Measurements from ENCODE around the gene ITPR3. TPM values are rescaled to one million over a fixed set of nuclear protein-coding genes. Genes with fewer than 3 reads are reported as not detected.

Gene ITPR3
- polyA plus RNA-seq, 1 donor = 49.6 TPM

DNA sequence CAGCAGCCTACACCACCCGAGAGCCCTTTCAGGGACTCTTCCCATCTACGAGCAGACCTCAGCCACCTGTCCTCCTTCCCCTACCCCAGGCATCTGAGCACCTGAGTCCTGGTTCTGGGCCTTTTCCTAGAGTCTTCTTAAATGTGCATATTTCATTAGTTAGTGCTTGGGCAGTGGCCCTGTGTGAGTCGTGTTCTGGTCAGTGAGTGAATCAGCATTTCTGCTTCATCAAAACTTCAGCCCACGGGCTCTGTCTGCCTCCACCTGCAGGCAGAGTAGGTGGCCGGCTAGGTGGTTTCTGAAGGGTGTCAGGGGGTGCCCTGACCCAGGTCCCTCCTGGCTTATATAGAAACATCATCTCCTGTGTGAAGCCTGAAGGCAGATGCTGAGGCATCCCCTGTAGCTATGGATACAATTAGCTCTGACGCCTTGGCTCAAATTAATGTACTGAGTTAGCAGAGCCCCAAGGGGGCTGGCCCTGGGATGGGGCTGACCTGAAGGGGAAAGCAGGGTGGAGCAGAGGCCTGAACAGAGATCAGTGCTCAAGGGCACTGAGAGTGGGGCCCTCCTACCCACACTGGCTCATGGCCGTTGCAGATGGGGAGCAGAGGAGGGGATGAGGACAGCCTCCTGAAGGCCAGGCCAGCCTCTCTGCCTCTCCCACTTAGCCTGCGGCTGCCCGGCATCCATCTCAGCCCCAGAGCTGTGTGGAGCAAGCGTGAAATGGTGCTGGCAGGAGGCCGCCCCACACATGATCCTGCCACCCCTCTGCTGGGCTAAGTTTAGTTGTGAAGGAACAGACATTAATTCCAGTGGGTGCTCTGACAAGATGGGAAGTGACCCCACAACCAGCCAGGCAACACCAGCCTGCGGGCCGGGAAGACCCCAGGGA lies 111.9 kb downstream of the ITPR3 start:
- Histone ChIP-seq H3K9me3 (ENCODE audit: control insufficient read depth, low read depth, low read length) (no peaks in the 10 kb centered on the region), H3K4me3 (ENCODE audit: low read length) (no peak overlapping the region), H3K4me1 (ENCODE audit: control insufficient read depth, insufficient read depth, low read length) (no peaks in the 10 kb centered on the region), H3K36me3 (ENCODE audit: control insufficient read depth, insufficient read depth, low read length) (no peaks in the 10 kb centered on the region), H3K27me3 (ENCODE audit: control insufficient read depth, insufficient read depth, low read length) (no peaks in the 10 kb centered on the region), H3K27ac (ENCODE audit: low read length) (no peak overlapping the region)
- no CpG with 5 or more reads among the region's 13 CpGs for WGBS (ENCODE audit: insufficient coverage, low lambda C conversion rate)
- DNase-seq = no peak

GRCh38 chr6:33733709-33734007 lies 112.5 kb downstream of the ITPR3 start:
- WGBS (ENCODE audit: insufficient coverage, low lambda C conversion rate) = no CpG with 5 or more reads among the region's 8 CpGs
- Histone ChIP-seq H3K27me3 (ENCODE audit: control insufficient read depth, insufficient read depth, low read length) (no peaks in the 10 kb centered on the region), H3K27ac (ENCODE audit: low read length) (no peak overlapping the region), H3K9me3 (ENCODE audit: control insufficient read depth, low read depth, low read length) (no peaks in the 10 kb centered on the region), H3K36me3 (ENCODE audit: control insufficient read depth, insufficient read depth, low read length) (no peaks in the 10 kb centered on the region), H3K4me3 (ENCODE audit: low read length) (no peak overlapping the region), H3K4me1 (ENCODE audit: control insufficient read depth, insufficient read depth, low read length) (no peaks in the 10 kb centered on the region)
- no peak for DNase-seq

DNA sequence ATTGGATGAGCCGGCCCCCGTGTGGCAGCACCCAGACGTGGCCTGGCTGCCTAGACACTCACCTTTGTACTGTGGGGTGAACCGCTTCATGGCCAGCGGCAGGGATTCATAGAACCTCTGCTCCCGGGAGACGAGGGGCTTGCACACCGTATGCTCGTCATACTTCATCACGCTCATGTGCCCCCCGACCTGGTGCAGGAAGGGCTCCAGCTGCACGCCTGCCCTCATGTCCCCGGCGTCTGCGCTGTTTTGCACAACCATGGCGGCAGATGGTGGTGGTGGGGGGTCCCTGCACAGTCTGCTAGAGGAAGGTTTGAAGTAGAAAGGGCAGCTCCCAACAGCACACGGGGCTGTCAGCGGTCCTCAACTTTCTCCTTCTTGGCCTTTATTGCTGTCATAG lies 114.1 kb downstream of the ITPR3 start:
- Histone ChIP-seq H3K36me3 (ENCODE audit: control insufficient read depth, insufficient read depth, low read length) (no peaks in the 10 kb centered on the region), H3K4me3 (ENCODE audit: low read length) (no peak overlapping the region), H3K27me3 (ENCODE audit: control insufficient read depth, insufficient read depth, low read length) (no peaks in the 10 kb centered on the region), H3K4me1 (ENCODE audit: control insufficient read depth, insufficient read depth, low read length) (peaks cover 12% of the 10 kb centered on the region), H3K9me3 (ENCODE audit: control insufficient read depth, low read depth, low read length) (no peaks in the 10 kb centered on the region), H3K27ac (ENCODE audit: low read length) (no peak overlapping the region)
- no peak for DNase-seq
- no CpG with 5 or more reads among the region's 18 CpGs for WGBS (ENCODE audit: insufficient coverage, low lambda C conversion rate)

GRCh38 chr6:33737267-33738026 lies 116.3 kb downstream of the ITPR3 start:
- WGBS (ENCODE audit: insufficient coverage, low lambda C conversion rate) = no CpG with 5 or more reads among the region's 15 CpGs
- H3K4me1 ChIP-seq (ENCODE audit: control insufficient read depth, insufficient read depth, low read length) = peaks cover 28% of the 10 kb centered on the region
- no peaks in the 10 kb centered on the region for H3K9me3 ChIP-seq (ENCODE audit: control insufficient read depth, low read depth, low read length)
- H3K27me3 ChIP-seq (ENCODE audit: control insufficient read depth, insufficient read depth, low read length) = no peaks in the 10 kb centered on the region
- H3K27ac ChIP-seq (ENCODE audit: low read length) = no peak overlapping the region
- H3K36me3 ChIP-seq (ENCODE audit: control insufficient read depth, insufficient read depth, low read length) = no peaks in the 10 kb centered on the region
- DNase-seq = no peak
- no peak overlapping the region for H3K4me3 ChIP-seq (ENCODE audit: low read length)

DNA sequence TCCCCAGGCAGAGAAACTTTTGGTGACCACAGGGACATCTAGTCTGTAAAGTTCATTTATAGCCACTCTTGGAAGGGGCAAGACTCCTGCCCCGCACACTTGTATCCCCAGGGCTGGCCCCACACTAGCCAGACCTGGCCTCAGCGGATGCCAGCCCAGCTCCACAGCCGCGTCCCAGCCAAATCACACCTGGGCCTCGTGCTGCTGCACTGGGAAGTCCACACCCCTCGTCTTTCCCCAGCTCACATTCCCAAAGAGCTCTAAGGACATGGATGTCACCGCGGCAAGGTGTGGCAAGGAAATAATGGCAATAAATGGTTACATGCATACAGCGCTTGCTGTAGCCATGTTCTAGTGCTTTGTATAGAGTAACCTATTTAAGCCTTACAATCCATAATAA lies 117.0 kb downstream of the ITPR3 start:
- H3K4me1 ChIP-seq (ENCODE audit: control insufficient read depth, insufficient read depth, low read length) = peaks cover 33% of the 10 kb centered on the region
- H3K27me3 ChIP-seq (ENCODE audit: control insufficient read depth, insufficient read depth, low read length) = no peaks in the 10 kb centered on the region
- H3K27ac ChIP-seq (ENCODE audit: low read length) = no peak overlapping the region
- no CpG with 5 or more reads among the region's 9 CpGs for WGBS (ENCODE audit: insufficient coverage, low lambda C conversion rate)
- H3K4me3 ChIP-seq (ENCODE audit: low read length) = no peak overlapping the region
- H3K36me3 ChIP-seq (ENCODE audit: control insufficient read depth, insufficient read depth, low read length) = no peaks in the 10 kb centered on the region
- H3K9me3 ChIP-seq (ENCODE audit: control insufficient read depth, low read depth, low read length) = no peaks in the 10 kb centered on the region
- DNase-seq = no peak

- H3K9me3 ChIP-seq (ENCODE audit: control insufficient read depth, low read depth, low read length) = no peaks in the 10 kb centered on the region
- peaks cover 41% of the 10 kb centered on the region for H3K4me1 ChIP-seq (ENCODE audit: control insufficient read depth, insufficient read depth, low read length)
- WGBS (ENCODE audit: insufficient coverage, low lambda C conversion rate) = no CpG with 5 or more reads among the region's 5 CpGs
- no peaks in the 10 kb centered on the region for H3K27me3 ChIP-seq (ENCODE audit: control insufficient read depth, insufficient read depth, low read length)
- no peaks in the 10 kb centered on the region for H3K36me3 ChIP-seq (ENCODE audit: control insufficient read depth, insufficient read depth, low read length)
- DNase-seq = no peak
- H3K27ac ChIP-seq (ENCODE audit: low read length) = no peak overlapping the region
- no peak overlapping the region for H3K4me3 ChIP-seq (ENCODE audit: low read length)
Observed at GRCh38 chr6:33738879-33739278, 117.8 kb downstream of the ITPR3 start.

GRCh38 chr6:33739571-33739970 lies 118.4 kb downstream of the ITPR3 start:
- DNase-seq = peak; percentile 69 to 81
- Histone ChIP-seq H3K36me3 (ENCODE audit: control insufficient read depth, insufficient read depth, low read length) (no peaks in the 10 kb centered on the region), H3K4me1 (ENCODE audit: control insufficient read depth, insufficient read depth, low read length) (peaks cover 48% of the 10 kb centered on the region), H3K27me3 (ENCODE audit: control insufficient read depth, insufficient read depth, low read length) (no peaks in the 10 kb centered on the region), H3K9me3 (ENCODE audit: control insufficient read depth, low read depth, low read length) (no peaks in the 10 kb centered on the region), H3K27ac (ENCODE audit: low read length) (peak overlapping the region; percentile 89), H3K4me3 (ENCODE audit: low read length) (no peak overlapping the region)
- no CpG with 5 or more reads among the region's 5 CpGs for WGBS (ENCODE audit: insufficient coverage, low lambda C conversion rate)

DNA sequence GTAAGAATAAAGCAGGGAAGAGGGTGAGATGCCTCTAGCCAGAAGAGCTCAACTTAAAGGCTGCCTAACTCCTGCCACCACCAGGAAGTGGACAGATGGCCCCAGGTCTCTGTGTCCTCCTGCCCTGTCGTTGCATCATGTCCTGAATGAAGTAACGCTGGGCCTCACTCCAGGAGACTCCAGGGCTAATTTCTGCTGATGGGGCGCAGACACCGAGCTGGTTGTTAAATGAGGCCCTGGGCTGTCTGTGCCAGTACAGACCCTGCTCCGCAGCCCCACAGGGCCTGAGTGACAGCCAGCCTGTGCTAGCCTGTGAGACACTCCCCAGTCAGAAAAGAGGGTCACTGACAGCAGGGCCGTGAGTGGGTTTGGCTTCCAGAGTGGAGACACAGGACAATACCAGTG lies 119.1 kb downstream of the ITPR3 start:
- H3K36me3 ChIP-seq (ENCODE audit: control insufficient read depth, insufficient read depth, low read length) = no peaks in the 10 kb centered on the region
- no CpG with 5 or more reads among the region's 6 CpGs for WGBS (ENCODE audit: insufficient coverage, low lambda C conversion rate)
- H3K4me1 ChIP-seq (ENCODE audit: control insufficient read depth, insufficient read depth, low read length) = peaks cover 54% of the 10 kb centered on the region
- no peaks in the 10 kb centered on the region for H3K9me3 ChIP-seq (ENCODE audit: control insufficient read depth, low read depth, low read length)
- no peaks in the 10 kb centered on the region for H3K27me3 ChIP-seq (ENCODE audit: control insufficient read depth, insufficient read depth, low read length)
- no peak overlapping the region for H3K4me3 ChIP-seq (ENCODE audit: low read length)
- H3K27ac ChIP-seq (ENCODE audit: low read length) = peak overlapping the region; percentile 89
- peak; percentile 83 to 87 for DNase-seq

DNA sequence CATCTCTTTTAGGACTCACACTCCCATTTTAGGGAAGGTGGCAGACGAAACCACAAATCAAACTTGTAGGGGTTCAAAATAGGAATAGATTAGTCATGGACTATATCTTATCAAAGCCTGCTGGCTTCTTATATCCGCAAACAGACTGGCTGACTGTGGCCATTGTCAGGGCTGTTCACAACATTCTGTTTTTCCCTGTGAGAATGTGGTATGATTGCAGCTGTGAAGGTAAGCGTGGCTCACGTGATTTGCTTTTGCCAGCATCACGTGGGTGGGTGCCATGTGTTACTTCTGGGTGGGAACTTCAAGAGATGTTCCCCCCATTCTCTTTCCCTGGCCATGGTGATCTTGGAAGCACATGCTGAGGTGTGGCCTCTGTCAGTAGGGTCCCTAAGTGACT lies 119.7 kb downstream of the ITPR3 start:
- H3K4me3 ChIP-seq (ENCODE audit: low read length) = no peak overlapping the region
- H3K36me3 ChIP-seq (ENCODE audit: control insufficient read depth, insufficient read depth, low read length) = no peaks in the 10 kb centered on the region
- peak overlapping the region; percentile 89 for H3K27ac ChIP-seq (ENCODE audit: low read length)
- no CpG with 5 or more reads among the region's 5 CpGs for WGBS (ENCODE audit: insufficient coverage, low lambda C conversion rate)
- H3K9me3 ChIP-seq (ENCODE audit: control insufficient read depth, low read depth, low read length) = no peaks in the 10 kb centered on the region
- H3K4me1 ChIP-seq (ENCODE audit: control insufficient read depth, insufficient read depth, low read length) = peaks cover 60% of the 10 kb centered on the region
- no peaks in the 10 kb centered on the region for H3K27me3 ChIP-seq (ENCODE audit: control insufficient read depth, insufficient read depth, low read length)
- DNase-seq = no peak

DNA sequence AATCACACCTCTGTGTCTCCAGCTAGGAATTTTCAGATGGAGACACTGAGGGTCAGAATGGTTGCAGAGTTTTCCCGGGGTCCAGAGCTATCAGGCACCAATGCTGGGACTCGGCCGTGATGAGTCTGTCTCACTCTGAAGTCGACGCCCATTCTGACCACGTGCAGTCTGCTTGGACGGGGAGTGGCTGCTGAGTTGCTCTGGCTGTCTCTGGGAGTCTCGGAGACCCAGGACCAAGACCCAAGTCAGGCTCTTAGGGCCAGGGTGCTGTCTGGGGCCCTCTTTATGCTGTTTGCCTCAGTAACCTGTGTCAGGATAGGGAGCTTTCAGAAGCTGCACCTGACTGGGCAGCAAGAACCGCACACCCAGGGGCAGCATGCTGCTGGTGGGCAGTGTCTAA lies 121.0 kb downstream of the ITPR3 start:
- no peaks in the 10 kb centered on the region for H3K36me3 ChIP-seq (ENCODE audit: control insufficient read depth, insufficient read depth, low read length)
- H3K4me1 ChIP-seq (ENCODE audit: control insufficient read depth, insufficient read depth, low read length) = peaks cover 73% of the 10 kb centered on the region
- no CpG with 5 or more reads among the region's 9 CpGs for WGBS (ENCODE audit: insufficient coverage, low lambda C conversion rate)
- H3K27ac ChIP-seq (ENCODE audit: low read length) = no peak overlapping the region
- DNase-seq = peak in 1 of 2 donors; percentile 24
- no peaks in the 10 kb centered on the region for H3K27me3 ChIP-seq (ENCODE audit: control insufficient read depth, insufficient read depth, low read length)
- H3K4me3 ChIP-seq (ENCODE audit: low read length) = no peak overlapping the region
- H3K9me3 ChIP-seq (ENCODE audit: control insufficient read depth, low read depth, low read length) = no peaks in the 10 kb centered on the region

Data from large intestine (tissue), 3 donors.